ENCODE measurements around the gene VTN. TPM values are rescaled to one million over a fixed set of nuclear protein-coding genes. Genes with fewer than 3 reads are reported as not detected.
A peak's percentile ranks its signal among the peaks of the same experiment; 100 is the strongest.

The VTN gene
- total RNA-seq, 1 donor from 2014 or later: 2.7 TPM

- H3K27ac ChIP-seq (ENCODE audit: low read depth, low read length): no peak overlapping the region
Observed at GRCh38 chr17:28394337-28395116, 24.4 kb upstream of the VTN start.

GRCh38 chr17:28392491-28392890, 22.4 kb upstream of the VTN start:
- Mint-ChIP-seq H3K36me3 (ENCODE audit: low read depth, unreplicated experiment) (peaks cover 24% of the 10 kb centered on the region), H3K27ac (ENCODE audit: unreplicated experiment) (no peak overlapping the region), H3K4me3 (ENCODE audit: unreplicated experiment) (no peak overlapping the region), H3K27me3 (ENCODE audit: low read depth, unreplicated experiment) (peaks cover 3% of the 10 kb centered on the region), H3K9me3 (ENCODE audit: unreplicated experiment) (no peaks in the 10 kb centered on the region), H3K4me1 (ENCODE audit: low read depth, unreplicated experiment) (peaks cover 17% of the 10 kb centered on the region)
- Histone ChIP-seq H4K20me1 (ENCODE audit: insufficient read depth, low read length) (peaks cover 6% of the 10 kb centered on the region), H3K9ac (ENCODE audit: low read length) (no peak overlapping the region), H3K36me3 (ENCODE audit: insufficient read depth, low read length) (peaks cover 5% of the 10 kb centered on the region), H3K4me1 (ENCODE audit: insufficient read depth, low read length) (peaks cover 9% of the 10 kb centered on the region), H3K9me3 (ENCODE audit: insufficient read depth, low read depth, low read length) (no peaks in the 10 kb centered on the region), H3K79me2 (ENCODE audit: insufficient read depth, low read length) (no peaks in the 10 kb centered on the region), H3K4me3 (ENCODE audit: insufficient read depth, low read depth, low read length) (no peak overlapping the region), H3K27me3 (ENCODE audit: insufficient read depth, low read length) (no peaks in the 10 kb centered on the region), H3K4me2 (ENCODE audit: low read length) (no peak overlapping the region), H3K27ac (ENCODE audit: low read depth, low read length) (no peak overlapping the region), H2AFZ (ENCODE audit: low read depth, low read length) (no peak overlapping the region)
- FAIRE-seq (no peak), DNase-seq (ENCODE audit: low read depth) (no peak)
- no peak for TF ChIP-seq EZH2 (IDR thresholded peaks at IDR 0.05; ENCODE audit: insufficient read depth, low read length)
- no peak for TF ChIP-seq CTCF (IDR thresholded peaks at IDR 0.05; ENCODE audit: insufficient read depth, low read depth, low read length)

More at GRCh38 chr17:28394337-28395116, 24.4 kb upstream of the VTN start:
- H3K9me3 Mint-ChIP-seq (ENCODE audit: unreplicated experiment): no peaks in the 10 kb centered on the region
- Histone ChIP-seq H3K4me3 (ENCODE audit: insufficient read depth, low read depth, low read length) (no peak overlapping the region), H3K4me1 (ENCODE audit: insufficient read depth, low read length) (peaks cover 9% of the 10 kb centered on the region), H3K79me2 (ENCODE audit: insufficient read depth, low read length) (no peaks in the 10 kb centered on the region), H3K4me2 (ENCODE audit: low read length) (peak overlapping the region; percentile 34), H2AFZ (ENCODE audit: low read depth, low read length) (no peak overlapping the region), H3K9ac (ENCODE audit: low read length) (no peak overlapping the region), H4K20me1 (ENCODE audit: insufficient read depth, low read length) (peaks cover 6% of the 10 kb centered on the region), H3K9me3 (ENCODE audit: insufficient read depth, low read depth, low read length) (no peaks in the 10 kb centered on the region), H3K27me3 (ENCODE audit: insufficient read depth, low read length) (no peaks in the 10 kb centered on the region), H3K36me3 (ENCODE audit: insufficient read depth, low read length) (peaks cover 5% of the 10 kb centered on the region)
- H3K27ac Mint-ChIP-seq (ENCODE audit: unreplicated experiment): no peak overlapping the region
- DNase-seq (ENCODE audit: low read depth): peak; percentile 65
- H3K36me3 Mint-ChIP-seq (ENCODE audit: low read depth, unreplicated experiment): peaks cover 32% of the 10 kb centered on the region
- H3K4me1 Mint-ChIP-seq (ENCODE audit: low read depth, unreplicated experiment): peaks cover 25% of the 10 kb centered on the region
- no peak overlapping the region for H3K4me3 Mint-ChIP-seq (ENCODE audit: unreplicated experiment)
- peak; percentile 66 for FAIRE-seq
- no peak for TF ChIP-seq CTCF (IDR thresholded peaks at IDR 0.05; ENCODE audit: insufficient read depth, low read depth, low read length)
- TF ChIP-seq EZH2 (IDR thresholded peaks at IDR 0.05; ENCODE audit: insufficient read depth, low read length): no peak
- no peaks in the 10 kb centered on the region for H3K27me3 Mint-ChIP-seq (ENCODE audit: low read depth, unreplicated experiment)

GRCh38 chr17:28391401-28391800, 21.3 kb upstream of the VTN start:
- peaks cover 5% of the 10 kb centered on the region for H3K36me3 ChIP-seq (ENCODE audit: insufficient read depth, low read length)
- no peak overlapping the region for H3K4me3 Mint-ChIP-seq (ENCODE audit: unreplicated experiment)
- peaks cover 17% of the 10 kb centered on the region for H3K4me1 Mint-ChIP-seq (ENCODE audit: low read depth, unreplicated experiment)

More at GRCh38 chr17:28391401-28391800, 21.3 kb upstream of the VTN start:
- H3K4me3 ChIP-seq (ENCODE audit: insufficient read depth, low read depth, low read length): no peak overlapping the region
- no peak for DNase-seq (ENCODE audit: low read depth)
- TF ChIP-seq CTCF (IDR thresholded peaks at IDR 0.05; ENCODE audit: insufficient read depth, low read depth, low read length): no peak
- TF ChIP-seq EZH2 (IDR thresholded peaks at IDR 0.05; ENCODE audit: insufficient read depth, low read length): no peak
- no peaks in the 10 kb centered on the region for H3K9me3 ChIP-seq (ENCODE audit: insufficient read depth, low read depth, low read length)
- Mint-ChIP-seq H3K27me3 (ENCODE audit: low read depth, unreplicated experiment) (peaks cover 3% of the 10 kb centered on the region), H3K27ac (ENCODE audit: unreplicated experiment) (no peak overlapping the region), H3K36me3 (ENCODE audit: low read depth, unreplicated experiment) (peaks cover 21% of the 10 kb centered on the region), H3K9me3 (ENCODE audit: unreplicated experiment) (no peaks in the 10 kb centered on the region)
- peaks cover 9% of the 10 kb centered on the region for H3K4me1 ChIP-seq (ENCODE audit: insufficient read depth, low read length)
- peaks cover 6% of the 10 kb centered on the region for H4K20me1 ChIP-seq (ENCODE audit: insufficient read depth, low read length)
- H3K27me3 ChIP-seq (ENCODE audit: insufficient read depth, low read length): no peaks in the 10 kb centered on the region
- no peak overlapping the region for H3K9ac ChIP-seq (ENCODE audit: low read length)
- no peak for FAIRE-seq
- H2AFZ ChIP-seq (ENCODE audit: low read depth, low read length): no peak overlapping the region
- no peak overlapping the region for H3K4me2 ChIP-seq (ENCODE audit: low read length)
- no peak overlapping the region for H3K27ac ChIP-seq (ENCODE audit: low read depth, low read length)
- no peaks in the 10 kb centered on the region for H3K79me2 ChIP-seq (ENCODE audit: insufficient read depth, low read length)
